ENCODE data around the gene UBE2L5.

The UBE2L5 gene

GRCh38 chr13:30381049-30381448, 41.2 kb upstream of the UBE2L5 start:
- TF ChIP-seq CTCF (IDR thresholded peaks at IDR 0.05; ENCODE audit: control insufficient read depth, insufficient read depth, low read depth, low read length, missing control alignments) = no peak
- no peak for DNase-seq (ENCODE audit: low read depth)
- no peak overlapping the region for H3K4me3 ChIP-seq (ENCODE audit: control insufficient read depth, low read depth, low read length)

- H3K4me3 ChIP-seq (ENCODE audit: control insufficient read depth, low read depth, low read length) = no peak overlapping the region
- TF ChIP-seq CTCF (IDR thresholded peaks at IDR 0.05; ENCODE audit: control insufficient read depth, insufficient read depth, low read depth, low read length, missing control alignments) = no peak
- DNase-seq (ENCODE audit: low read depth) = no peak
Measured at GRCh38 chr13:30382836-30383525, 39.3 kb upstream of the UBE2L5 start.

- DNase-seq (ENCODE audit: low read depth) = peak; percentile 59
- no peak overlapping the region for H3K4me3 ChIP-seq (ENCODE audit: control insufficient read depth, low read depth, low read length)
- no peak for TF ChIP-seq CTCF (IDR thresholded peaks at IDR 0.05; ENCODE audit: control insufficient read depth, insufficient read depth, low read depth, low read length, missing control alignments)
Measured at GRCh38 chr13:30388406-30389283, 33.6 kb upstream of the UBE2L5 start.

DNA sequence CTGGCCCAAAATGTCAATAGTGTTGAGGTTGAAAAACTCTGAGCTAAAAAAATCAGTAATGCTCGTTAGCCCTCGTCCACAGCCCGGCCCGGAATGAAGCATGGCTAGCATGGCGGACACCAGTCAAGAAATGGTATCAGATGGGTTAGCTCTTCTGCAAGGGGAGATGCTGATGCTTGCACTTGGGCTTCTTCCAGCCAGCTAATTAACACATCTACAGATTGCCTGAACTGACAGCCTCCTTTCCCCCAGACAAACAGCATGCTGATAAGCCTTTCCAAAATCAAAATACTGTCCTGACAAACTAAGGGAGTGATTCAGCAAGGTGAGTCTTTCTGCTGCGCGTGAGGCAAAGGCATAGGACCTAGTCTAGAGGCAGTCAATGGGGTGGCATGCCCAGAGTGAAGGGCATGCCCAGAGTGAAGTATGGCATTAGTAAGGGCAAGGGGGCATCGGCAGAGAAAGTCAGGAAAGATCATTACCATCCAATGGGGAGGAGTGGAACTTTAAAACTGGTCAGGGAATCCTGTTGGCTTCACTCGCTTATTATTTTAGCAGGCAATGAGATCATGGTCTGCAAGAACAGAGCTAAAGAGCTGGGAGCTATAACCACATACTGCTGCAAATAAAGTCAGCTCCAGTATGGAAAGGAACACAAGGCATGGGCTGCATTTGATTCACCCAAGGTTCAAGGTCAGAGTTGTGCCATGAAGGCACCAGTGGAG, 30.2 kb upstream of the UBE2L5 start:
- no peak for DNase-seq (ENCODE audit: low read depth)

DNA sequence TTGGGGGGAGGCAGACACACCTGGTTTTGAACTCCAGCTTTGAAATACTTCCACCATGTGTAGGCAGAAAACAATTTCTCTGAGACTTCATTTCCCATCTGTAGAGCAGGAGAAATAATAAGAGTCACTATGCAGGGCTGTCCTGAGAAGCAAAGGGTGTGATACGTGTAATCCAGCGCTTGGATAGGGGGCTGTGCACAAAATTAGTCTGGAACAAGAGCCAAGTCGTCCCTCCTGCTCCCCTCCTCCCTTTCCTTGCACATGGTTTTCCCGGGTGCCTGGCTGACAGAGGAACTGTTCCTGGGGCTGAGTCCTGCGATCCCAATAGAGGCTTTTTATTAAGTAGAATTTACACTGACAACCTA, 29.6 kb upstream of the UBE2L5 start:
- TF ChIP-seq CTCF (IDR thresholded peaks at IDR 0.05; ENCODE audit: control insufficient read depth, insufficient read depth, low read depth, low read length, missing control alignments) = no peak
- DNase-seq (ENCODE audit: low read depth) = no peak
- no peak overlapping the region for H3K4me3 ChIP-seq (ENCODE audit: control insufficient read depth, low read depth, low read length)

More for the DNA sequence above, 30.2 kb upstream of the UBE2L5 start:
- H3K4me3 ChIP-seq (ENCODE audit: control insufficient read depth, low read depth, low read length) = no peak overlapping the region
- no peak for TF ChIP-seq CTCF (IDR thresholded peaks at IDR 0.05; ENCODE audit: control insufficient read depth, insufficient read depth, low read depth, low read length, missing control alignments)

GRCh38 chr13:30394751-30395191, 27.5 kb upstream of the UBE2L5 start:
- no peak for TF ChIP-seq CTCF (IDR thresholded peaks at IDR 0.05; ENCODE audit: control insufficient read depth, insufficient read depth, low read depth, low read length, missing control alignments)
- H3K4me3 ChIP-seq (ENCODE audit: control insufficient read depth, low read depth, low read length) = peak overlapping the region; percentile 52
- DNase-seq (ENCODE audit: low read depth) = no peak
